ENCODE data around the gene SLC66A2.

SLC66A2 gene

GRCh38 chr18:79944126-79944731, 7.2 kb downstream of the SLC66A2 start:
- Histone ChIP-seq H3K4me1 (ENCODE audit: control insufficient read depth in 2 of 2, insufficient read depth in 2 of 2, low read length in 2 of 2) (peaks cover 28 to 62% of the 10 kb centered on the region in 2 donors), H3K27ac (ENCODE audit: low read depth in 2 of 2, low read length in 2 of 2) (peak overlapping the region; percentile 76 to 77), H3K4me3 (ENCODE audit: low read length in 2 of 2) (no peak overlapping the region), H3K9ac (ENCODE audit: low read depth in 1 of 2, low read length in 2 of 2) (peak overlapping the region; percentile 6 to 68), H3K9me3 (ENCODE audit: control insufficient read depth in 2 of 2, low read length in 2 of 2) (no peaks in the 10 kb centered on the region), H3K27me3 (ENCODE audit: control insufficient read depth in 2 of 2, insufficient read depth in 2 of 2, low read length in 2 of 2) (no peaks in the 10 kb centered on the region), H3K36me3 (ENCODE audit: control insufficient read depth in 2 of 2, insufficient read depth in 2 of 2, low read length in 2 of 2) (peaks cover 27 to 33% of the 10 kb centered on the region in 2 donors)

- H3K4me1 ChIP-seq (ENCODE audit: control insufficient read depth in 2 of 2, insufficient read depth in 2 of 2, low read length in 2 of 2): peaks cover 26 to 56% of the 10 kb centered on the region in 2 donors
- no peaks in the 10 kb centered on the region for H3K27me3 ChIP-seq (ENCODE audit: control insufficient read depth in 2 of 2, insufficient read depth in 2 of 2, low read length in 2 of 2)
- peak overlapping the region in 1 of 2 donors; percentile 68 for H3K9ac ChIP-seq (ENCODE audit: low read depth in 1 of 2, low read length in 2 of 2)
- H3K27ac ChIP-seq (ENCODE audit: low read depth in 2 of 2, low read length in 2 of 2): peak overlapping the region; percentile 76 to 77
- H3K9me3 ChIP-seq (ENCODE audit: control insufficient read depth in 2 of 2, low read length in 2 of 2): no peaks in the 10 kb centered on the region
- H3K4me3 ChIP-seq (ENCODE audit: low read length in 2 of 2): peak overlapping the region; percentile 17 to 26
- H3K36me3 ChIP-seq (ENCODE audit: control insufficient read depth in 2 of 2, insufficient read depth in 2 of 2, low read length in 2 of 2): peaks cover 22 to 33% of the 10 kb centered on the region in 2 donors
Measured at GRCh38 chr18:79943608-79944125, 7.8 kb downstream of the SLC66A2 start.

- H3K27ac ChIP-seq (ENCODE audit: low read depth in 2 of 2, low read length in 2 of 2): peak overlapping the region; percentile 76 to 77
- H3K9ac ChIP-seq (ENCODE audit: low read depth in 1 of 2, low read length in 2 of 2): peak overlapping the region; percentile 14 to 68
- H3K9me3 ChIP-seq (ENCODE audit: control insufficient read depth in 2 of 2, low read length in 2 of 2): no peaks in the 10 kb centered on the region
- no peaks in the 10 kb centered on the region for H3K27me3 ChIP-seq (ENCODE audit: control insufficient read depth in 2 of 2, insufficient read depth in 2 of 2, low read length in 2 of 2)
- H3K4me3 ChIP-seq (ENCODE audit: low read length in 2 of 2): peak overlapping the region; percentile 17 to 26
- peaks cover 21 to 33% of the 10 kb centered on the region in 2 donors for H3K36me3 ChIP-seq (ENCODE audit: control insufficient read depth in 2 of 2, insufficient read depth in 2 of 2, low read length in 2 of 2)
- peaks cover 26 to 55% of the 10 kb centered on the region in 2 donors for H3K4me1 ChIP-seq (ENCODE audit: control insufficient read depth in 2 of 2, insufficient read depth in 2 of 2, low read length in 2 of 2)
Measured at GRCh38 chr18:79942786-79943607, 8.5 kb downstream of the SLC66A2 start.

- Histone ChIP-seq H3K4me3 (ENCODE audit: low read length in 2 of 2) (no peak overlapping the region), H3K4me1 (ENCODE audit: control insufficient read depth in 2 of 2, insufficient read depth in 2 of 2, low read length in 2 of 2) (peaks cover 26 to 55% of the 10 kb centered on the region in 2 donors), H3K27me3 (ENCODE audit: control insufficient read depth in 2 of 2, insufficient read depth in 2 of 2, low read length in 2 of 2) (no peaks in the 10 kb centered on the region), H3K9ac (ENCODE audit: low read depth in 1 of 2, low read length in 2 of 2) (peak overlapping the region in 1 of 2 donors; percentile 39), H3K27ac (ENCODE audit: low read depth in 2 of 2, low read length in 2 of 2) (peak overlapping the region in 1 of 2 donors; percentile 77), H3K36me3 (ENCODE audit: control insufficient read depth in 2 of 2, insufficient read depth in 2 of 2, low read length in 2 of 2) (peaks cover 21 to 39% of the 10 kb centered on the region in 2 donors), H3K9me3 (ENCODE audit: control insufficient read depth in 2 of 2, low read length in 2 of 2) (no peaks in the 10 kb centered on the region)
Measured at GRCh38 chr18:79942211-79942610, 9.2 kb downstream of the SLC66A2 start.

- no peak overlapping the region for H3K27ac ChIP-seq (ENCODE audit: low read depth in 2 of 2, low read length in 2 of 2)
- H3K4me3 ChIP-seq (ENCODE audit: low read length in 2 of 2): no peak overlapping the region
- peaks cover 21 to 39% of the 10 kb centered on the region in 2 donors for H3K36me3 ChIP-seq (ENCODE audit: control insufficient read depth in 2 of 2, insufficient read depth in 2 of 2, low read length in 2 of 2)
- H3K27me3 ChIP-seq (ENCODE audit: control insufficient read depth in 2 of 2, insufficient read depth in 2 of 2, low read length in 2 of 2): no peaks in the 10 kb centered on the region
- peaks cover 29 to 59% of the 10 kb centered on the region in 2 donors for H3K4me1 ChIP-seq (ENCODE audit: control insufficient read depth in 2 of 2, insufficient read depth in 2 of 2, low read length in 2 of 2)
- H3K9me3 ChIP-seq (ENCODE audit: control insufficient read depth in 2 of 2, low read length in 2 of 2): no peaks in the 10 kb centered on the region
- no peak overlapping the region for H3K9ac ChIP-seq (ENCODE audit: low read depth in 1 of 2, low read length in 2 of 2)
Measured at GRCh38 chr18:79941473-79942119, 9.9 kb downstream of the SLC66A2 start.

- Histone ChIP-seq H3K9me3 (ENCODE audit: control insufficient read depth in 2 of 2, low read length in 2 of 2) (no peaks in the 10 kb centered on the region), H3K4me1 (ENCODE audit: control insufficient read depth in 2 of 2, insufficient read depth in 2 of 2, low read length in 2 of 2) (peaks cover 32 to 63% of the 10 kb centered on the region in 2 donors), H3K27me3 (ENCODE audit: control insufficient read depth in 2 of 2, insufficient read depth in 2 of 2, low read length in 2 of 2) (no peaks in the 10 kb centered on the region), H3K36me3 (ENCODE audit: control insufficient read depth in 2 of 2, insufficient read depth in 2 of 2, low read length in 2 of 2) (peaks cover 21 to 39% of the 10 kb centered on the region in 2 donors), H3K9ac (ENCODE audit: low read depth in 1 of 2, low read length in 2 of 2) (no peak overlapping the region), H3K4me3 (ENCODE audit: low read length in 2 of 2) (no peak overlapping the region), H3K27ac (ENCODE audit: low read depth in 2 of 2, low read length in 2 of 2) (no peak overlapping the region)
Measured at GRCh38 chr18:79940814-79941472, 10.5 kb downstream of the SLC66A2 start.

- H3K27me3 ChIP-seq (ENCODE audit: control insufficient read depth in 2 of 2, insufficient read depth in 2 of 2, low read length in 2 of 2): no peaks in the 10 kb centered on the region
- H3K36me3 ChIP-seq (ENCODE audit: control insufficient read depth in 2 of 2, insufficient read depth in 2 of 2, low read length in 2 of 2): peaks cover 23 to 46% of the 10 kb centered on the region in 2 donors
- no peaks in the 10 kb centered on the region for H3K9me3 ChIP-seq (ENCODE audit: control insufficient read depth in 2 of 2, low read length in 2 of 2)
- H3K9ac ChIP-seq (ENCODE audit: low read depth in 1 of 2, low read length in 2 of 2): no peak overlapping the region
- no peak overlapping the region for H3K4me3 ChIP-seq (ENCODE audit: low read length in 2 of 2)
- H3K27ac ChIP-seq (ENCODE audit: low read depth in 2 of 2, low read length in 2 of 2): no peak overlapping the region
- H3K4me1 ChIP-seq (ENCODE audit: control insufficient read depth in 2 of 2, insufficient read depth in 2 of 2, low read length in 2 of 2): peaks cover 30 to 63% of the 10 kb centered on the region in 2 donors
Measured at GRCh38 chr18:79940126-79940813, 11.2 kb downstream of the SLC66A2 start.

GRCh38 chr18:79939096-79939495, 12.4 kb downstream of the SLC66A2 start:
- Histone ChIP-seq H3K9ac (ENCODE audit: low read depth in 1 of 2, low read length in 2 of 2) (no peak overlapping the region), H3K27me3 (ENCODE audit: control insufficient read depth in 2 of 2, insufficient read depth in 2 of 2, low read length in 2 of 2) (no peaks in the 10 kb centered on the region), H3K36me3 (ENCODE audit: control insufficient read depth in 2 of 2, insufficient read depth in 2 of 2, low read length in 2 of 2) (peaks cover 26 to 52% of the 10 kb centered on the region in 2 donors), H3K27ac (ENCODE audit: low read depth in 2 of 2, low read length in 2 of 2) (no peak overlapping the region), H3K4me3 (ENCODE audit: low read length in 2 of 2) (no peak overlapping the region), H3K4me1 (ENCODE audit: control insufficient read depth in 2 of 2, insufficient read depth in 2 of 2, low read length in 2 of 2) (peaks cover 32 to 61% of the 10 kb centered on the region in 2 donors), H3K9me3 (ENCODE audit: control insufficient read depth in 2 of 2, low read length in 2 of 2) (no peaks in the 10 kb centered on the region)

- H3K9me3 ChIP-seq (ENCODE audit: control insufficient read depth in 2 of 2, low read length in 2 of 2): no peaks in the 10 kb centered on the region
- peaks cover 26 to 54% of the 10 kb centered on the region in 2 donors for H3K4me1 ChIP-seq (ENCODE audit: control insufficient read depth in 2 of 2, insufficient read depth in 2 of 2, low read length in 2 of 2)
- H3K27ac ChIP-seq (ENCODE audit: low read depth in 2 of 2, low read length in 2 of 2): peak overlapping the region in 1 of 2 donors; percentile 8
- H3K4me3 ChIP-seq (ENCODE audit: low read length in 2 of 2): no peak overlapping the region
- no peaks in the 10 kb centered on the region for H3K27me3 ChIP-seq (ENCODE audit: control insufficient read depth in 2 of 2, insufficient read depth in 2 of 2, low read length in 2 of 2)
- H3K9ac ChIP-seq (ENCODE audit: low read depth in 1 of 2, low read length in 2 of 2): no peak overlapping the region
- H3K36me3 ChIP-seq (ENCODE audit: control insufficient read depth in 2 of 2, insufficient read depth in 2 of 2, low read length in 2 of 2): peaks cover 26 to 51% of the 10 kb centered on the region in 2 donors
Measured at GRCh38 chr18:79938196-79938595, 13.3 kb downstream of the SLC66A2 start.

Data from mucosa of rectum (tissue), 2 donors.